GM19438 (cell line): Measurements from ENCODE around the gene MAN1C1.

Experiments
- ATAC-seq: cut with Tn5 transposase; IDR thresholded peaks from one replicate; pipeline ENCODE4 v1.9.1; 2021; ENCODE audit warnings: low read depth; ENCODE audit not compliant: unreplicated experiment

Gene MAN1C1

DNA sequence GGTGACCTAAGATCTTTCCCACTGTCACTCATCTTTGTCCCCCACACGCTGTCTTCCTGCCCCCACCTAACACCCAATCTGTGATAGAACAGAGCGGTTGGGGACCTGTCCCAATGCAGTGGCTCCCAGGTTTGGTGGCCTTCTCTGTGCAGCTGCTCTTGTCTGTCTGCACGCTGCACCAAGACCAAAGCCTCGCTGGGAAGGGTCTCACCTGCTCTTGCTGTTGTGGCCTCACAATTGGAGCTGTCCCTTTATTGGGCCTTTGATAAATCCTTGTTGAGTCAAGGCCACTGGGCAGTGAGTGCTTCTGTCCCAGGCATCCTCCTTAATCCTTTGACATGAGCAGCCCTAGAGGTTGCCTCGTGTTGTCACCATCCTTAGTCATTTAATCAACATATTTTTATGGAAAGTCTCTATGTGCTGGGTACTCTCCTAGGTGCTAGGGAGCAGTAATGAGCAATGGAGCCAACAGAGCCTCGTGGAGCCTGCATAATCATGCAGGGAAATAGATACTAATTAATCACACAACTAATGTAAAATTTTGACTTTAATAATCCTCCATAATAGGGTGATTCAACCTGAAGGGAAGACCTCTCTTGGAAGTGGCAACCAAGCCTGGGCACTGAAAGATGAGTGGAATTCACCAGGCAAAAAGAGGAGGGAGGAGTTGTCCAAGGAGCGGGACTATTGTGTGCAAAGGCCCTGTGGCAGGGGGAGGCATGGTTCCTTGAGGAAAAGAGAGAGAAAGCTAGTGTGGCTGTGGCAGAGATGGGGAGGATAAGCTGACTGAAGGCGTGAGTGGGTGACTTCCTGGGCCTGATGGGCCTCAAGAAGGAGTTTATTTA lies 57.6 kb downstream of the MAN1C1 start:
- ATAC-seq: no peak

DNA sequence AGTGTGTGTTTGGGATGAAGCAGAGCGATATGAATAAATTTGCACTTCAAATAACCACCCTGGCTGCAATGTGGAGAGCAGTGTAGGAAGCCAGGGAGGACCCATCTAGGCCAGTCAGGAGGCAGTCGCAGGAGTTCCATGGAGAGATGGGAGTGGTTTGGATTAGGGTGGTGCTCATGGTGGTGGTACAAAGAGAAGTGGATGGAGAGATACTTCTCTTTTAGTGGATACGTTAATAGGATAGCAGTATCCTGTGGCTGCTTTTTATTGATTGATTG lies 58.2 kb downstream of the MAN1C1 start:
- ATAC-seq: no peak

DNA sequence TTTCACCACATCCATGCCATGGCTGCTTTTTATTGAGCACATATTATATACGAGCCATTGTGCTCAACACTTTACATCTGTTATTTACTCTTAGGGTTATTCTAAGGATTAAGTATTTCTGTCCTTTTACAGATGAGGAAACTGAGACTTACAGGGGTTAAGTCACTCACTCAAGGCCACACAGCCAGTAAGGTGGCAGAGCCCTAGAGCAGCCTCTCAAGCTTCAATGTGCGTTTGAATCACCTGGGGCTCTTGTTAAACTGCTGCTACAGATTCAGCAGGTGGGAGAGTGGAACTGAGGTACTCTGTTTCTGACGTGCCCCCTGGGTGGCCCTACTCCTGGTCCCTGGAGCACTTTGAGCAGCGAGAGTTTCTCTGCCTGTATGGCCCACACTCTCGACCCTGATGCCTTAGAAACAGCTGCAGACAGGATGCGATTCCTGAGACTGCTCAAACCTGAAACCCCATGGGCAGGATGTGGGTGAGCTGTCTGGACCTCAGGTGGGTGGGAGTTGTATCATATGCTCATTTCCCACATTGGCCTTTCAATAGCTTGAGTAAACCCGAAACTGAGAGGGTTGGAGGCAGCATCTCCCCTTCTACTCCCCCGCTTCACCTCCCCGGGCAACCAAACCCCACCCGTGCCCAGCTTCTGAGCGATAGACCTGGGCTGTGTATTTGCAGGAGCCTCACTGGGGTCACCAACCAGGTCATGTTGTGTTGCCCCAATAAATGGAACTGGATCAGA lies 59.3 kb downstream of the MAN1C1 start:
- peak; percentile 97 for ATAC-seq

DNA sequence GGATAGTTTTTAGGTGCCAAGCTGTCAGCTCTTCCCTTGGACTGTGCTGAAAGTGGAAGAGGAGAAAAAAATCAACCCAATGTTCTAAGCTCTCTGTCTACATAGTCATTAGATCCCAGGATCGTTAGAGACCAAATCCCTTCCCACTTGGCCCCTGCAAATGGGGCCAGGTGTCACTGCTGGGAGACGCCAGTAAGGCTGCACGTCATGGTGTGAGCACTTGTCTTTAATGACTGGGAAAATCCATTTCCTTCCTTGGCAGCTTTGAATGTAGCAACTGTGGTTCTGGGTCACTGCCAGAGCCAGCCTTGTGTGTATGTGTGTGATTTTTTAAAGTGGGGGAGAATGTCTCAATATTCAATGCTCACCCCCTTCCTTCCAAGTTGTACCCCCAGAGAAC lies 59.9 kb downstream of the MAN1C1 start:
- no peak for ATAC-seq

DNA sequence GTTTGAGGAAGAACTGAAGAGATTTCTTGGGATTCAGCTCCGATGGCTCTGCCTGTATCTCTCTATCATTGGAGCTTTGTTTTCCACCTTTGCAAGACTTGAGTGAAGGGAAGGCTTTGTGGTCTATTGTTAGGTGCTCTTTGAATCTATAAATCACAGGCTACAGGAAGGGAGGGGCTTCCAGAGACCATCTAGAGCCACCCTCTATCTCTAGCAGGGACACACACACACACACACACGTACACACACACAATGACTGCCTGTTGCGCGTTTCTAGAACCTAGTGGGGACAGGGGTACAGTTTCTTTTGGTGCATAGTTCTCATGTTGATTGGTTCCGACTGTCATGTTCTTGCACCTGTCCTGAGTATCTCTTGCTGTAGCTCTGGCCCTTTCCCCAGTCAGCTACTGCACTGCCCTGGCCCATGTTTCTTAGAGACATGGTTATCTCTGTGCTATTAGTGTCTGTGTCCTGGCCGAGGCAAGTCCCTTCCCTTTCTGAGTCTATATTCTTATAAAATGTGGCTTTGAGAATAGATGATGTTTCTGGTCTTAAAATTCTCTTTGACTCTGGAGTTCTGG lies 60.7 kb downstream of the MAN1C1 start:
- no peak for ATAC-seq

GRCh38 chr1:25679171-25679570 lies 62.6 kb downstream of the MAN1C1 start:
- no peak for ATAC-seq

DNA sequence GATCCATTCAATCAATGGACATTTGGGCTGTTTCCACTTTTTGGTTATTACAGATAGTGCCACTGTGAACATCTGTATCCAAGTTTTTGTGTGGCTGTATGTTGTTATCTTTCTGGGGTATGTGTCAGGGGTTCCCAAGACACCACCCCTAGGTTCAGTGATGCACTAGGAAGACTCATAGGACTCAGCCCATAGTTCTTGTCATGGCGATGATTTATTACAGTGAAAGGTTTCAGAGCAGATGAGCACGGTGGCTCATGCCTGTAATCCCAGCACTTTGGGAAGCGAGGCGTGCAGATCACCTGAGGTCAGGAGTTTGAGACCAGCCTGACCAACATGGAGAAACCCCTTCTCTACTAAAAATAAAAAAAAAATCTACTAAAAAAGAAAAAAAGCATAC lies 64.1 kb downstream of the MAN1C1 start:
- ATAC-seq: no peak

DNA sequence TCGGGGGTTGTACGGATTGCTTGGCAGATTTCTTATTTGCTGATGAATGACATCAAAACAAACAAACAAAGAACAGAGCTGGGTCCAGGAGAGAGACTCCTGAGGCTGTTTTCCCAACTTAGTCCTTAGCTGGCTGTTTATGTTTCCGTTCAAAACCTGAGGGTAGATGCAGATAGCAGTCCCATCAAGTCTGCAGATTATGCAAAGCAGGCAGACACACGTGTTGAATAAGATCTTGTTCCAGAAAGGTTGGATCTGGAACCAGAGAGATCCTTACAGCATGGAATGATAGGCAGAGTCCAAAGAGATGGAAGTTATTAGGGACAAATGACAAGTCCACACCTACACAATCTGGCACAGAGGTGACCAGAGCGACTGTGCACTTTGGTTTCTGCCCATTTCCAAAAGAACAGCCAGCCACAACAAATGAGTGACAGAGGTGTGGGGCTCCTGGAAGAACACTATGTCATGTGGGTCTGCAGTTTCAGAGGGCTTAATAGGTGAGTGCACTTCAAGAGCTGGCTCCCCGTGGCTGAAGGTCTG lies 65.5 kb downstream of the MAN1C1 start:
- ATAC-seq: no peak

- ATAC-seq: no peak
These were observed 66.6 kb downstream of the MAN1C1 start for GRCh38 chr1:25683177-25683576.

DNA sequence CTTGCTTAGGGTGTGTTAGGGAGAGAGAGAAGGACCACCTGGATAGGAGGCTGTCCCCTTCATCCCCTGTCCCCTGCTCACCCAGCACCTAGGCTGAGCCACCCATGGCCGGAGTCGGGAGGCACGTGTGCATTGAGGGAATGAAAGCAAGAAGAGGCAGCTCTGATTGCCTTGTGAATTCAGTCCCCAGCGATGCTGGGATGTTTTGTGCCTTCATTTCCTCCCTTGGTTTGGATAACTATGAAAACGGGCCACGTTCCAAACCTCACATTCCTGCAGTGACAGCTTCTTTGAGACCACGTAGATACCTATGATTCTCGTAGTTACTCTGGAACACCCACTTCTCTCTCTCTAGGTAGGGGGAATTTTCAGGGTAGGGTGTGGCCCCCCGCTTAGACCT lies 67.1 kb downstream of the MAN1C1 start:
- ATAC-seq: no peak

GRCh38 chr1:25684216-25684965 lies 67.8 kb downstream of the MAN1C1 start:
- ATAC-seq: no peak

DNA sequence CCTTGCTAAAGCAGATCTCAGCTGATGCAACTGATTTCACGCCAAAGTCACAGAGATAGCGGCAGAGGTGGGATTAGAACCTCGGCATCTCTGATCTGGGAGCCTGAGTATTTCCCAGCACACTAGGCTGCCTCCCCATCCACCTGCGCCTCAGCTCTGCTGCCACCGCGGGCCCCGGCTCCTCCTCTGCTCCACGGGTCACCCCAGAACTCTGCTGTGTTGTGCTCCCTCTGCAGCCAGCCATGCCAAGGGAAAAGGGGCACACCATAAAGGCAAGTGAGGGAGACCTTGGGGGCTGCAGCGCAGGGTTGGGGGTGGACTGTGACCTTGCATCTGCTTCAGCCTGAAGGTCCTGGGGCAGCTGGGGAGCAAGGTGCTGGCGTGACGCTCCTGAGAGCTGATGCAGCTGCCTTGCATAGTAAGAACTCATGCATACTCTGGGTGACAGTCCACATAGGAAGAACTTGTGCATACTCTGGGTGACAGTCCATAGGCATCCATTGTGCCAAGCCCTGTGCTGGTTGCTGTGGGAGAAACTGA lies 68.7 kb downstream of the MAN1C1 start:
- ATAC-seq: no peak

- ATAC-seq: no peak
These were observed 69.5 kb downstream of the MAN1C1 start for GRCh38 chr1:25685938-25686665.

- ATAC-seq: no peak
These were observed 70.8 kb downstream of the MAN1C1 start for GRCh38 chr1:25687221-25688017.

GRCh38 chr1:25688390-25689119 lies 72.0 kb downstream of the MAN1C1 start:
- no peak for ATAC-seq

GRCh38 chr1:25689686-25690381 lies 73.2 kb downstream of the MAN1C1 start:
- ATAC-seq: no peak

DNA sequence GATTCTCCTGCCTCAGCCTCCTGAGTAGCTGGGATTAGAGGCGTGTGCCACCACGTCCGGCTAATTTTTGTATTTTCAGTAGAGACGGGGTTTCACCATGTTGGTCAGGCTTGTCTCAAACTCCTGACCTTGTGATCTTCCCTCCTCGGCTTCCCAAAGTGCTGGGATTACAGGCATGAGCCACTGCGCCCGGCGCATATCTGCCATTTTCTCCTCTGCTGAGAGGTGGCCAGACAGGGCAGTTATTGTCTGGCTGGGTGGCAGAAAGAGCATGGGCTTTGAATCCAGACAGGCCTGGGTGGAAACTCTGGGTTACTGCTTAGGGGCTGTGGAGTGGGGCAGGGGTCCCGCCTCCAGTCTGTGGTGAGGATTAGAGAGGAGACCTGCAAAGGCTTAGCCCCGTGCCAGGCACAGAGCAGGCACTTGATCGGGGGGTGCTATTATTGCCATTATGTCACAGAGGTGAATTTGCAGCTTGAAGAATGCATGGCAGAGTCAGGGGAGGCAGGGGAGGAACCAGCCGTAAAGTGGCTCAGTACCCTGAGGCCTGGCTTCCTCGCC lies 73.9 kb downstream of the MAN1C1 start:
- no peak for ATAC-seq

- no peak for ATAC-seq
These were observed 74.6 kb downstream of the MAN1C1 start for GRCh38 chr1:25691211-25691610.
